ENCODE results near the gene HHIPL1.
"Not testable (repeated sequence)": the region's sequence is repeated elsewhere in the genome, so short reads cannot be mapped to it uniquely, and the experiment has no call there.

Gene HHIPL1

GRCh38 chr14:99634443-99634842, 10.5 kb upstream of the HHIPL1 start:
- DNase-seq (no peak), ATAC-seq (no peak)

DNA sequence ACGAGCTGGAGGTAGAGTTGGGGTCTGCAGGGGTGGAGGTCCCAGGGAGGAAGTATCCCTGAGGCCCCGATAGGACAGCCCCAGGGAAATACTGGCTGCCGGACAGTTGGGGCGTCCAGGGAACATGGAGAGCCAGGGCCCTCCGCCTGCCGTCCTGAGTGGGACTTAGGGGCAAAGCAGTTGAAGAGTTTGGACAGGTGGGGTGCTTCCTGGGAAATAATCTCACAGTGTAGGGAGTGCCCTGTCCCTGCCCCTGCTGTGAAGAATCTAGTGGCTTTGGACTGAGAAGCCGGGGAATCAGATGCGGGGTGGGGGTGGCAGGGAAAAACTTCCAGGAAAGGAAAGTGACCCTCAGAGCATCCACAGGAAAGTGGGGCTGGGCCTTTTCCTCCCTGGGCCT, 9.8 kb upstream of the HHIPL1 start:
- DNase-seq (no peak), ATAC-seq (no peak)

- ATAC-seq: no peak
These were observed 8.4 kb upstream of the HHIPL1 start for GRCh38 chr14:99636487-99636886.

GRCh38 chr14:99637624-99638023, 7.3 kb upstream of the HHIPL1 start:
- ATAC-seq (no peak), DNase-seq (no peak)

More at GRCh38 chr14:99636487-99636886, 8.4 kb upstream of the HHIPL1 start:
- no peak for DNase-seq

GRCh38 chr14:99642771-99643170, 2.2 kb upstream of the HHIPL1 start:
- not testable (repeated sequence) for DNase-seq, ATAC-seq

DNA sequence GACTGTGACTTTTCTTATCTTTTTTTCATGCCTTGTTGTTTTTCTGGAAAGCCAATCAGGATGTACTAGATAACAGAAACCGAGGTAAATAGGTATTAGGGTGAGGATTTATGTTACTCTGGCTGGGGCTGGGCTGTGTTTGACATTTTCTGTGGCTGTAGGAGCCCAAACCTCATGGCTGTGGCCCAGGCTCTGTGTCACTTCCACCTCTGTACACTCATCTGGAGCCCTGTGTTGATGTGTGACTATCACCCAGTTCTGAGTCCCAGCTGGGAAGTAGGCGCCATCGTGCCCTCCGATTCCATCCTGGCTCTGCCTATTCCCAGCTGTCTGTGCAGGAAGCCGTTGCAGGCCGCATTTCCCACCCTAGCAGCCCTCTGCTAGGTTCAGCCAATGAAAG, 1.6 kb upstream of the HHIPL1 start:
- DNase-seq: no peak
- peak; percentile 70 for ATAC-seq

DNA sequence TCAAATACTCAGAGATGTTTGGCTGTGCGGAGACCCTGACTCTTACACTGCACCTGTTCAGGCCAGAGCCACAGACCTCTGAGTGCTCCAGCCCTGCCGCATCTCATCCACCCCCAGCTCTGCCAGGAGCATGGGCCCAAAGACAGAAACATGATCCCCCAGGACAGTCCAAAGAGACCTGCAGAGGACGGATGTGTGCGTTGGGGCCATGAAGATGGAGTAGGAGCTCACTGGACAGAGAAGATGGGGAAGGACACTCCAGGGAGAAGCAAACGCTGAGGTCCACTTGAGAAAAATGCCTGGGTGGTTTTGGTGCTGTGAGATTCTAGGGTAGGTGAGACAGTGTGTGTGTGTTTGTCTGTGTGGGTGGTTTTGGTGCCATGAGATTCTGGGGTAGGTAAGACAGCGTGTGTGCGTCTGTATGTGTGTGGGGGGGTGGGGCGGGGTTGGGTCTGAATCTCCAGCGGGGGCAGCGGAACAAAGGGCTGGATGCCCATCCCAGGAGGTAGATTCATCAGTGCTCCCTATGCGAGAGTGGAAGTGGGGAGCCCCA, 818 bp upstream of the HHIPL1 start:
- DNase-seq: no peak

GRCh38 chr14:99645545-99646505, 896 bp downstream of the HHIPL1 start:
- no peak for DNase-seq
- ATAC-seq: no peak

More for the DNA sequence above, 818 bp upstream of the HHIPL1 start:
- ATAC-seq: no peak

- DNase-seq: no peak
These were observed 2.5 kb downstream of the HHIPL1 start for GRCh38 chr14:99647411-99647810.

GRCh38 chr14:99648027-99648784, 3.3 kb downstream of the HHIPL1 start:
- ATAC-seq: no peak

More at GRCh38 chr14:99647411-99647810, 2.5 kb downstream of the HHIPL1 start:
- ATAC-seq: no peak

GRCh38 chr14:99649219-99649618, 4.3 kb downstream of the HHIPL1 start:
- no peak for DNase-seq
- ATAC-seq: no peak

More at GRCh38 chr14:99648027-99648784, 3.3 kb downstream of the HHIPL1 start:
- no peak for DNase-seq

GRCh38 chr14:99649643-99650042, 4.7 kb downstream of the HHIPL1 start:
- no peak for DNase-seq

DNA sequence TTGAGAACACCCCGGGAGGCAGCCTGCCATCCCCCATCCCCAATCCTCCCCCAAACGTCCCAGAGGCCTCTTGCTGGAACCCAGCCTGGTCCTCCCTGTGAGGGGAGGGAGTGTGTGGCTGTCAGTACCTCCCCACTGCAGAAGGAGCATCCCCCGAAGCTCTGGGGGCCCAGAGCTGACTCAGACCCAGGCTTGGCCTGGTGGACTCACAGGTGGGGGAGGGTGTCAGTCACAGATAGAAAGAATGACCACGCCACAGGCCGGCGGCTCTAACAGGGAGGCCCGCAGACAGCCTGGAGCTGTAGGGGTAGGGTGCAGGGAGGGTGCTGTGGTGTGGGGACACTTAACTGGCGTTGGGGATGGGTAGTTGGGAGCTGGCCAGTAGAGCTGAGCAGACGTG, 5.3 kb downstream of the HHIPL1 start:
- ATAC-seq (no peak), DNase-seq (no peak)

More at GRCh38 chr14:99649643-99650042, 4.7 kb downstream of the HHIPL1 start:
- no peak for ATAC-seq

GRCh38 chr14:99651953-99652746, 7.2 kb downstream of the HHIPL1 start:
- no peak for ATAC-seq
- no peak for DNase-seq

GRCh38 chr14:99654235-99654985, 9.5 kb downstream of the HHIPL1 start:
- ATAC-seq: no peak

DNA sequence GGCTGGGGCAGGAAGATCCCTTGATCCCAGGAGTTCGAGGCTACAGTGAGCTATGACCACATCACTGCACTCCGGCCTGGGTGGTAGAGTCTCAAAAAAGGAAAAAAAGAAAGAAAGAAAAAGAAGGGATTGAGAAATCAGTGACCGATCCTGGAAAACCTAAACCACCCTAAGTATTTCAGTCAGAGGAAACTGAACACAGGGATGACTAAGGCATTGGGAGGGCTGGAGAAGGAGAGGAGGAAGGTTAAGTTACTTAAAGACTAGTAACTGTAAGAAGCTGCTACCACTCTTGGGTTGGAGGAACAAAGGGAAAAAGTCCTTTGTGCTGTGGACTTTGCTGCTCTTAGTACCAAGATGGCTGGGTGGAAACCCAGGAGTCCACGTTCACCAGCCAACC, 10.6 kb downstream of the HHIPL1 start:
- ATAC-seq (no peak), DNase-seq (no peak)

More at GRCh38 chr14:99654235-99654985, 9.5 kb downstream of the HHIPL1 start:
- no peak for DNase-seq

- no peak for DNase-seq
- ATAC-seq: no peak
These were observed 11.2 kb downstream of the HHIPL1 start for GRCh38 chr14:99656171-99656570.

GRCh38 chr14:99657645-99658155, 12.8 kb downstream of the HHIPL1 start:
- ATAC-seq: no peak

GRCh38 chr14:99658218-99658845, 13.4 kb downstream of the HHIPL1 start:
- DNase-seq (no peak), ATAC-seq (no peak)

More at GRCh38 chr14:99657645-99658155, 12.8 kb downstream of the HHIPL1 start:
- DNase-seq: no peak

- DNase-seq (peak; percentile 15), ATAC-seq (no peak)
These were observed 14.4 kb downstream of the HHIPL1 start for GRCh38 chr14:99659333-99659741.
